NCI-H1092 (cell line): Measurements from ENCODE around the gene TCF20.

Experiments
- DNase-seq: peaks from one replicate; lab custom pipeline; 2025; lab: John Stamatoyannopoulos, UW

TCF20 gene

GRCh38 chr22:42282252-42282942, 11.9 kb upstream of the TCF20 start:
- DNase-seq: no peak

DNA sequence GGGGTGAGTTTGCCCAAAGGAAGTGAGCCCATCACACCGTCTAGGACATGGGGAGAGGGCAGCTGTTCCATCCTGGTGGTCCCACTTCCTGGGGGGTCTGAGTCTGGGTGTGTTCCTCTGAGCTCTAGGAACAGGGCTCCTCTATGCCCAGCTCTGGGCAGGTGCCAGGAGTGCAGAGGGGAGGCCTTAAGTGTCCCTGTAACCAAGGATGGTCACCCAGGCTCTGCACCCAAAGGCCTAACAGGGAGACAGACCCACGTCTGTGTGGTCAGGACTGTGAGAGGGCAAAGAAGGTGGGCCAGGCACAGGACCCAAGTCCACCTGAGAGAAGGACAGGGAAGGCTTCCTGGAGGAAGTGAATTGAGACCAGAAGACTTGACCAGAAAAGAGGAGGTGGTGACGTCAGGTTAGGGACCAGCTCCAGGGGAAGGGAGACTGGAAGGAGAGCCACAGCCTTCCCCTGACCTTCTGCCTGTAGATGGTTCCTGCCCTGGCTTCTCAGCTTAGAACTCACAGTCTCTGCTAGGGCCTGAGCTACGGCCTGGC, 11.3 kb upstream of the TCF20 start:
- DNase-seq: no peak

GRCh38 chr22:42281284-42281683, 10.8 kb upstream of the TCF20 start:
- DNase-seq: no peak

- no peak for DNase-seq
Measured at GRCh38 chr22:42280836-42281235, 10.4 kb upstream of the TCF20 start.

DNA sequence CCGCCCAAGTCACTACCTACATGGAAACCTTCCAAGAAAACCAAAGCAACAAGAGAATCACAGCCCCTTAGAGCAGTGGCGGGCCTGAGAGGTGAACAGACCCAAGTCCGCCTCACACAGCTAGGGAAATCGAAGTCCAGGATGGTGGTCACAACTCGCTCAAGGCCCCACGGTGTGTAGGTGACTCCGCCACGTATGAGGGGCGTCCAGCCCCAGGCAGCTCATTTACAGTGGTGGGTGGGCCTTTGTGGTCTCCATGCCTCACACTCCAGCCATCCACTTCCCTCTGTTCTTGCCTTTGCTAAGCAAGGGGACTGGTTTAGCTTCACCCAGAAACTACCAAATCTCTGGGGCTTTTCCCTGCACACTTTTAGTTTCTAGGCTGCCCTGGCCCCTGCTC, 9.7 kb upstream of the TCF20 start:
- DNase-seq: no peak

- DNase-seq: no peak
Measured at GRCh38 chr22:42279425-42280020, 9.1 kb upstream of the TCF20 start.

DNA sequence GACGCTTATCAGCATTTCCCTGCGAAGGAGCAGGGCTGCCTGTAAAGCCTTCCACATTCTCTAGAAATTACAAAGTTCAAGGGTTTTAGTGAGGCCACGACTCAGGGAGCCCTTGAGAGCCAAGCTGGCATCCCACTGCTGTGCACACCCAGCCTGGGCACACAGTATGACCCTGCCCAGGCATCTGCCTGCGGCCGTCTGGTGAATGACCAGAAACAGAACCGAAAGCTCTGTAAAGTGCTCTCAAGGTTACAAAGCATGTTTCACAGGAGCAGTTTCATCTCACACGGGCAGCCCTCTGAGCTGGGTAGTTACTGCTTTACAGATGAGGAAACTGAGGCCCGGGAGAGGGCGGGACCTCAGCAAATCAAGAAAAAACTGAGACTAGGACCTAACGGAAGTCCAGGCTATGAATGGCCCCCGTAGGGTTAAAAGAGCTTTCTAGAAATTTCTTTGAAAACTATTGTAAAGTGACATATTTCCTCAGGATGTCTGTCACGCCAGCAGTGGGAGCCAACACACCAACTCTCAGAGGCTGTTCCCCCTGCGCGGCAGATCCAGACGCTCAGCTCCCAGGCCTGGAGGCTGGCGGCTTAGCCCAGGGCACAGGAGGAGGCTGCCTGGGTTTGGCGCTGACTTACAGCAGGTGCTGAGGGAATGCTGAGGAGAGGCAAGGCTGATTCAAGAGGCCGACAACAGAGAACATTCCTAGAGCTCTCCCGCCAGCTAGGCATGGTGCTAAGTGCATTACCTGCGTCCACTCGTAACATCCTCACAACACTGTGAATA, 7.7 kb upstream of the TCF20 start:
- no peak for DNase-seq

DNA sequence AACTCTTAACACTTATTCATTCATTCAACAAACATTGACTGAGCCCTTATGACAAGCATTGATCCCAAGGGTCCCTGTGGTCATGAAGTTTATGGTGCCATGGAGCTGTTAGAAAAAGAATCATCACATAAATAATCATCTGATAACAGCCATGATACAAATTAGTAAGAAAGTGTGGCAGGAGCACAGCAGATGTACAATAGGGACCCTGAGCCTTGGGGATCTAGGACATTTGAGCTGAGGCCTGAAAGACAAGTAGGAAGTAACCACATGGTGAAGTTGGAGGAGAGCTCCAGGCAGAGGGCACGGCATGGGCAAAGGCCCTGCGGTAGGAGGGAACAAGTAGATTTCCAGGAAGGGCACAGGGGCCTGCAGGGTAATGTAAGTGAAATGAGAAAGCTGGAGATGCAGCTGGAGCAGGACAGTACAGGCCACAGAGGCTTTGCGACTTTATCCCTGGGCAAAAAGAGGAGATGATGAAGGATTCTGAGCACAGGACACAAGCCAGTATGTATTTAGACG, 6.8 kb upstream of the TCF20 start:
- no peak for DNase-seq

DNA sequence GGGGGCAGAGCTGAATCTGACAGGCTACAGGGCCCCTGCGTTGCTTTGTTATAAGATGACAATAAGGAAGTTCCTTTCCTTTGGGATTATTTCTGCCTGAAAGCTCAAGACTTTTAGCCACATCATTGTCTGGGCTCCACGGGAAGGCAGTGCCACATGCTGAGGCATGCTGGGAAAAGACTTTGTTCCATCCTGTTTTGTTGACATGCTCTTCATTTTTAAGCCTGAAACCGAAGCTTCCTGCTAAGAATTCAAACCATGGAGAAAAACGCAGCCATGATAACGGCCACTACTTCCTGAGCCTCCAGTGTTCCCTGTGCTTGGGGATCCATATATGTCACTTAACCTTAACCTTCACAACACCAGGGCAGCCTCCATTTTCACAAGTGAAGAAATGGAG, 5.5 kb upstream of the TCF20 start:
- DNase-seq: no peak

DNA sequence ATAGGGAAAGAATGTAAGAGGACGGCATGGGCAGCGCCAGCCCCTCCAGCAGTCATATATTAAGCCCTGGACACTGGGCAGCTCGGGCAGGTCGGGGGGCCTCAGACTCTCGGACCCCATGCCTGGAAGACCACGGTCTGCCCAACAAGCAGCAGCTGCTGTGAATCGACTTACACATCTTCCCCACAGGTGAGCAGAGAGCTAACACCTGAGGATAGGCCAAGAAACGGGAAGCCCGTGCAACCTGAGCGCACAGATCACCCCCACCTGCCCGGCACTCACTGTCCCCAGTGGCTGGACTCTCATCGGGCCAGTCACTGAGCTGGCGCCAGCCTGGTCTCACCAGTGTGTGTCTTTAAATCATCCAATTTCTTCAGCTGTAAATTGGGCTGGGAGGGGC, 4.7 kb upstream of the TCF20 start:
- DNase-seq: no peak

- no peak for DNase-seq
Measured at GRCh38 chr22:42273855-42274451, 3.5 kb upstream of the TCF20 start.

DNA sequence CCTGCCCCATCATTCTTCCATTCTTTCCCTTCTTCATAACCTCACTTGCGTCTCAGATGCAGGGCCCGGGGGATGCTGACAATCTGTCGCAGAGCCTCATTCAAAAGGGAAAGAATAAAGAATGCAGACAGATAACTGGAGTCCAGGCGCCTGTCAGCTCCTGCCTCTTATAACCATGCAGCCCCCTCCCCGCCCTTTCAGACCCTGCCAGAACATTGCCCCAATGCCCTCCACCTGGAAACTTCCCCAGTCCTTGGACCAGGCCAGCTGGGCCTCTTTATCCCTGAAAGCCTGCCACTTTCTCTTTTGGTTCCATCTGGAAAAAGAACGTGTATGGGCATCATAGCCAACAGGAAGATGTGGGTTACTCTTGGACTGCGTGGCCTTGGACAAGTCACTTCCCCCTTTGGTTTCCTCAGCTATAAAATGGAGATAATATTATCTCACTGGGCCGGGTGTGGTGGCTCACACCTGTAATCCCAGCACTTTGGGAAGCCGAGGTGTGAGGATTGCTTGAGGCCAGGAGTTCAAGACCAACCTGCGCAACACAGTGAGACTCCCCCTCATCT, 2.1 kb upstream of the TCF20 start:
- no peak for DNase-seq

DNA sequence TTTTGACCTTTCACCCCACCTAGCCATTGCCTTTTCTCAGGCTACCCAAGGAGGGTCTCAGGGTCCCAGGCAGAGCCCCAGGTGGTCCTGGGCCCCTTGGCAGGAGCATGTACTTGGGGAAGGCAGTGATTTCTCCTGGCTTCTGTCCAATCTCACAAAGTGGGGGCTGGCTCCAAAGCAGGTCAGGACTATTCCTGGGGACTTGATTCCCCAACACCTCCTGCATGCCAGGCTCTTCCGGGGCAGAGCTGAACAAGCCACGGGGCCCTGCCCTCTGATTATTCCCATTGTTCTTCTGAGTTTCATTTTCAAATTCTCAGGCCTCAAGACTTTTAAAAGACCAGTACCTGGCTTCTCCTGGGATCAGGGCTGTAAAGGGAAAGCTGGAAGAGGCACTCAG, 1.5 kb upstream of the TCF20 start:
- no peak for DNase-seq

- no peak for DNase-seq
Measured at GRCh38 chr22:42271191-42271813, 849 bp upstream of the TCF20 start.

- no peak for DNase-seq
Measured at GRCh38 chr22:42270176-42270509, 310 bp downstream of the TCF20 start.

DNA sequence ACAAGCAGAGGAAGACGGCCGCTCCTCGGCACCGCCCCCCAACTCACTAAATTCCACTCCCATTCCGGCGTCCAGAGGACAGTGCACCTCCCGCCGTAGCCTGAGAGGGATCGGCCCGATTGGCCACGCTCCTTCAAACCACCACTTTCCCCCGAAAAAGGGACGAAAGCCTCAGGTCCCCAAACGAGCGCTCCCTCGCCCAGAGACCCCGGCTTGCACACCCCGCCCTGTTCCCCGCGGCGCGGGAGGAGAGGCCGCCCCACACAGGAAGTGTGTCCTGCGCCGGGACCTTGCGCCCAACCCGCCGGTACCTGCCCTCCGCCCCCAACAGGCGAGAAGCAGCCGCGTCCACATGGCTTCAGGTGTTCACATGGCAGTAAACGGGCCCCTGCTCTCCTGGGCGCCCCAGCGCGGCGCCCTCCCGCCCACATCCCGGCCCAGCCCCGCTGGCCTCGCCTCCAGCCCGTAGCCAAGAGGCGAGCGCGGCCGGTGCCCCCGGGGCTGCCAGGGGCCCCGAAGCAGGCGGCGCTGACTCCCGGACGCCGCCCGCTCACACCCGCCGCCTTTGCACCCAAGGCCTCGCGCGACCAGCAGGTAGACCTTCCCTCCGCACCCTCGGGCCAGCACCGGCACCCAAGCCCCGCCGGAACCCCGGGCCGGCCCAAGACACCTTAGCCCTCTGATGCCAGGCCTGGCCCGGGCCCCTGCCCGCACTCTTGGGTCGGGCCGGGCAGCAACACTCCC, 849 bp downstream of the TCF20 start:
- no peak for DNase-seq

DNA sequence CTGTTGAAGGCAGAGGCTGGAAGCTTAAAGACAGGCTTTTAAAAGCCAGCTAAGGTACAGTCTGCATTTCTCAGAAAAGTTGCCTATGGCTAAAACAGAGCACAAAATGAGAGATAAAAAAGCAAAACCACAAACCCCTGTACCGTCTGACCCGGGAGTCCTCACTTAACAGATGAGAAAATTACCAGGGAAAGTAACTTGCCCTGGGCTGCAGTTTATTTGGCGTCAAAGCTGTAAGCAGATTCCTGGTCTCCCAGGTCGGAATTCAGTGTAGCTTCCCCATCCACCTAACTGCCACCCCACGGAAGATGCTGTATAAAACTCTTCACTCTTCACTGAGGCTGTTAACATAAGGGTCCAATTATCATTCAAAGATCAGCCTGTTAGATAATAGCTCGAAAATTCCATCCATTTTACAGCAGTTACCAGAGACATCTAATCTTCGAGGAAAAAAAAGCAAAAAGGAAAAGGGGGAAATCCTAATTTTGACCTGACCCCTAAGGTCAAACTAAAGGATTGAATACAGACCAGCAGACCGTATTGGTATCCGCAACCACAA, 1.5 kb downstream of the TCF20 start:
- no peak for DNase-seq

- DNase-seq: no peak
Measured at GRCh38 chr22:42265321-42265720, 5.1 kb downstream of the TCF20 start.

DNA sequence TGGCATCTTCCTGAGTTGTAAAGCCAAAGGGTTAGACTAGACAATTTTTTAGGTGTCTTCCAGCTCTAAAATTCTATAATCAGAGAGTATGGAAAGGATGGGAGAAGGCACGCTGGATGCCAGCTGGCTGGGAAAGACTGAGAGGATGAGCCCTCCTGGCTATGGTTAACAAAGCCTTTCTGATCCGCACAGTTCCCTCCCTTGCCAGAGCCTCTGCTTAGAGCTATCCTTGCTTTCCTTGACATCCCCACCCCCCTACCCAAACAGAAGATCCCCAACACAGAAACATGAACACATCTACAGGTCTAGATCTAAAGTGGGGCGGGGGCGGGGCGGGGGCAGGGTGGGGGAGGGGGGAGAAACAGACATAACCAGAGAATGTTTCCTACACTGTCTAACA, 6.5 kb downstream of the TCF20 start:
- no peak for DNase-seq

DNA sequence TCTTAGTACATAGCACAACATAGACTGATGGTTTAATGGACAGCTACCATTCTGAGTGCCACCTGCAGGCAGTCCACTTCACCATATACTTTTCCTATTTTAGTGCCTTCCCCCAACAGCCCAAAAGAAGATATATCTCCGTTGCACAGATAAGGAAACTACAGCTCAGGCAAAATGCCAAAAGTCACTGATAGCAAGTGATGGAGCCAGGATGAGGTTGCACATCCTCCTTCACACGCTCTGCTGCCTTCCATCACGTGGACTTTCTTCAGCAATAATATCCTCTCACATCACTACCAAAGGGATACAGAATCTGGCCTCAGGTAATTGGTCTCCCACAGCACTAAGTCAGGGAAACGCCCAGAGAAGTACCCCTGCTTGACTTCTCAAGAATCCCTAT, 7.5 kb downstream of the TCF20 start:
- DNase-seq: no peak

GRCh38 chr22:42261296-42261695, 9.2 kb downstream of the TCF20 start:
- no peak for DNase-seq
